AG10803 (cell line): ENCODE measurements around the gene AMIGO2.

Experiments
- DNase-seq: peaks from one replicate; pipeline ENCODE4 v3.0.0; 2010; ENCODE audit warnings: low read depth
- H3K4me3 ChIP-seq: 2 replicates; pipeline ENCODE4 v1.5.1; 2011; ENCODE audit warnings: mild to moderate bottlenecking, low read length, control low read depth
- TF ChIP-seq, protein P1 (sequence below): conservative IDR thresholded peaks from 2 replicates; pipeline ENCODE4 v1.5.1; 2011; ENCODE audit warnings: mild to moderate bottlenecking, low read length, control low read depth, inconsistent platforms

AMIGO2 gene

DNA sequence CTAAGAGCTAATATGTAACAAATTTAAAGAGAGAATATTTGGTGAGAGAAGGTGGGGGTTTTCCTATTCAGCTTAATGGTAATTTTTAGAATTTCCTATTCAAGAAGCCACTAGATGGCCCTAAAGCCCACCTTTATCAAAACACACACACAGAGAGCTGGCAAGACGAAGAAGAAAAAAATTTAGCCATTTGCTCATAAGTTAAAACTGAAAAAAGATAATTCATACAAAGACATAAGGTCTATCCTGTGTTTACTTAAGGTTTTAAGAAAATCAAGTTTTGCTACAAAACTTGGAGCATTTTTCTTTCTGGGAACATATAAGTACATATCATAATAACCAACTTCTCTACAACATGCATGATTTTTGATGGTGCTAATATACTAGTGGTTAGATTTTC, 47.1 kb downstream of the AMIGO2 start:
- peak; percentile 76 for DNase-seq
- TF ChIP-seq, protein P1, sequence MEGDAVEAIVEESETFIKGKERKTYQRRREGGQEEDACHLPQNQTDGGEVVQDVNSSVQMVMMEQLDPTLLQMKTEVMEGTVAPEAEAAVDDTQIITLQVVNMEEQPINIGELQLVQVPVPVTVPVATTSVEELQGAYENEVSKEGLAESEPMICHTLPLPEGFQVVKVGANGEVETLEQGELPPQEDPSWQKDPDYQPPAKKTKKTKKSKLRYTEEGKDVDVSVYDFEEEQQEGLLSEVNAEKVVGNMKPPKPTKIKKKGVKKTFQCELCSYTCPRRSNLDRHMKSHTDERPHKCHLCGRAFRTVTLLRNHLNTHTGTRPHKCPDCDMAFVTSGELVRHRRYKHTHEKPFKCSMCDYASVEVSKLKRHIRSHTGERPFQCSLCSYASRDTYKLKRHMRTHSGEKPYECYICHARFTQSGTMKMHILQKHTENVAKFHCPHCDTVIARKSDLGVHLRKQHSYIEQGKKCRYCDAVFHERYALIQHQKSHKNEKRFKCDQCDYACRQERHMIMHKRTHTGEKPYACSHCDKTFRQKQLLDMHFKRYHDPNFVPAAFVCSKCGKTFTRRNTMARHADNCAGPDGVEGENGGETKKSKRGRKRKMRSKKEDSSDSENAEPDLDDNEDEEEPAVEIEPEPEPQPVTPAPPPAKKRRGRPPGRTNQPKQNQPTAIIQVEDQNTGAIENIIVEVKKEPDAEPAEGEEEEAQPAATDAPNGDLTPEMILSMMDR, result peak; percentile 66
- no peak overlapping the region for H3K4me3 ChIP-seq

DNA sequence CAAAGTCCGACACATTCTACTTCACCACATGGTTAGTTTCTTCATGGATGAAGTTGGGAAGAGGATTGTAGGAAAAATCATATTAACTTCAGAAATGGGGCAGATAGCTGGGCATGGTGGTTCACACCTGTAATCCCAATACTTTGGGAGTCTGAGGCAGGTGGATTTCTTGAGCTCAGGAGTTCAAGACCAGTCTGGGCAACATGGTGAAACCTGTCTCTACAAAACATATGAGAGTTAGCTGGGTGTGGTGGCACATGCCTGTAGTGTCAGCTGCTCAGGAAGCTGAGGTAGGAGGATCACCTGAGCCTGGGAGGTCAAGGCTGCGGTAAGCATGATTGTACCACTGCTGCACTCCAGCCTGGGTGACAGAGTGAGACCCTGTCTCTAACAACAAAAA, 49.9 kb downstream of the AMIGO2 start:
- DNase-seq, result no peak
- TF ChIP-seq, protein P1, result no peak
- no peak overlapping the region for H3K4me3 ChIP-seq

DNA sequence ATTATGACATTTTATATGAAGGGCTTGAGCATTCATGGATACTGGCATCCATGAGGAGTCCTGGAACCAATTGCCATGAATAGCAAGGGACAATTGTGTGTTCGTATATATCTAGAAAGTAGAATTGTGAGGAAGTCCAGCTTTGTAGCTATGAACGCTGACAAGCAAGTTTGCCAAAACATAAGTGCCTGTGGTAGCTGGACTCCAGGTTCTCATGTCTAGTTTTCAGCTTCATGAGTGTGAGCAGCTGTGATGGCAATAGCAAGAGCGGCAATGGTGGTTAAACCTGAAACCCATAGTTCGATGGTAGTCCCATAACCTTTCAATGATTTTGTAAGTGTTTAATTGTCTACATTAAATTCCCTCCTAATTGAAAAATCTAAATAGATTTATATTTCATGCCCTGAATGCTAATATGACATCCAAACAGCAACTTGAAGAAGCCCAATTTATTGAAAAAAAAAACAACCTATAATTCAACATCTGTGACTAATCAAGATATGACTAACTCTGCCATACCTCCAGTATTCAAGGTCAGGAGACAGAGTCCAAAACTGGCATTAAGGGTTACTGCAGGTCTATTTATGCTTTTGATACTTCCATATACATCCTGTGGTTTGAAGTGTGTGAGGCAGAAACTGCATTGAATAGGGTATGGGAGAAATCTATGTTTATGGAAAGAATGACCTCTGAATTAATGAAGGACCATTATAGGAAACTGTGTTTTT, 50.6 kb downstream of the AMIGO2 start:
- TF ChIP-seq, protein P1, result no peak
- DNase-seq, result no peak
- no peak overlapping the region for H3K4me3 ChIP-seq

DNA sequence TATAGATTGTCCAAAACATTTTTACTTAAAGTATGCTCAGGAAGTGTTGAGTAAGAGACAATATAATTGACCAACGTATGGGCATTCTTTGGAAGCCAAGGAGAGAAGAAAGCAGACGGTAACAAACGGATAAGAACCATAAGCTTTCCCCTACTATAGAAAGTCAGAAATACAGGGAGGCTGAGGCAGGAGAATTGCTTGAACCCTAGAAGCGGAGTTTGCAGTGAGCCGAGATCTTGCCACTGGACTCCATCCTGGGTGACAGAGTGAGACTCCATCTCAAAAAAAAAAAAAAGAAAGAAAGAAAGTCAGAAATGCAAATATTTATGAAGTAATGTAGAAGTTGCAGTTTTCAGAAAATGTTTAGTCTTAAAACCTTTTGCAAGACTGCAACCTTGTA, 51.6 kb downstream of the AMIGO2 start:
- TF ChIP-seq, protein P1, result no peak
- no peak overlapping the region for H3K4me3 ChIP-seq
- no peak for DNase-seq
